Measurements from ENCODE around the gene UBL4B.

UBL4B gene

GRCh38 chr1:110087812-110088738, 24.2 kb upstream of the UBL4B start:
- H3K4me3 ChIP-seq (ENCODE audit: low read length) = no peak overlapping the region
- H3K4me1 ChIP-seq (ENCODE audit: control insufficient read depth, insufficient read depth, low read length) = peaks cover 9% of the 10 kb centered on the region
- no peaks in the 10 kb centered on the region for H3K9me3 ChIP-seq (replicated peaks; ENCODE audit: low read length)
- H3K9ac ChIP-seq (ENCODE audit: low read depth, low read length) = no peak overlapping the region
- no peak overlapping the region for H3K4me2 ChIP-seq (ENCODE audit: low read length)
- H3K36me3 ChIP-seq (ENCODE audit: insufficient read depth, low read length) = no peaks in the 10 kb centered on the region
- peaks cover 90% of the 10 kb centered on the region for H3K27me3 ChIP-seq (ENCODE audit: control insufficient read depth, insufficient read depth, low read length)

GRCh38 chr1:110088739-110089316, 23.4 kb upstream of the UBL4B start:
- H3K4me3 ChIP-seq (ENCODE audit: low read length) = no peak overlapping the region
- no peak overlapping the region for H3K9ac ChIP-seq (ENCODE audit: low read depth, low read length)
- H3K9me3 ChIP-seq (replicated peaks; ENCODE audit: low read length) = no peaks in the 10 kb centered on the region
- peaks cover 7% of the 10 kb centered on the region for H3K4me1 ChIP-seq (ENCODE audit: control insufficient read depth, insufficient read depth, low read length)
- H3K27me3 ChIP-seq (ENCODE audit: control insufficient read depth, insufficient read depth, low read length) = peaks cover 90% of the 10 kb centered on the region
- no peak overlapping the region for H3K4me2 ChIP-seq (ENCODE audit: low read length)
- no peaks in the 10 kb centered on the region for H3K36me3 ChIP-seq (ENCODE audit: insufficient read depth, low read length)

GRCh38 chr1:110089561-110090275, 22.5 kb upstream of the UBL4B start:
- no peak overlapping the region for H3K9ac ChIP-seq (ENCODE audit: low read depth, low read length)
- no peaks in the 10 kb centered on the region for H3K4me1 ChIP-seq (ENCODE audit: control insufficient read depth, insufficient read depth, low read length)
- H3K9me3 ChIP-seq (replicated peaks; ENCODE audit: low read length) = no peaks in the 10 kb centered on the region
- H3K4me3 ChIP-seq (ENCODE audit: low read length) = no peak overlapping the region
- no peak overlapping the region for H3K4me2 ChIP-seq (ENCODE audit: low read length)
- peaks cover 90% of the 10 kb centered on the region for H3K27me3 ChIP-seq (ENCODE audit: control insufficient read depth, insufficient read depth, low read length)
- no peaks in the 10 kb centered on the region for H3K36me3 ChIP-seq (ENCODE audit: insufficient read depth, low read length)

- Histone ChIP-seq H3K9me3 (replicated peaks; ENCODE audit: low read length) (no peaks in the 10 kb centered on the region), H3K4me3 (ENCODE audit: low read length) (no peak overlapping the region), H3K4me1 (ENCODE audit: control insufficient read depth, insufficient read depth, low read length) (no peaks in the 10 kb centered on the region), H3K36me3 (ENCODE audit: insufficient read depth, low read length) (no peaks in the 10 kb centered on the region), H3K27me3 (ENCODE audit: control insufficient read depth, insufficient read depth, low read length) (peaks cover 88% of the 10 kb centered on the region), H3K9ac (ENCODE audit: low read depth, low read length) (no peak overlapping the region), H3K4me2 (ENCODE audit: low read length) (no peak overlapping the region)
These were observed 20.9 kb upstream of the UBL4B start for GRCh38 chr1:110091381-110091780.

GRCh38 chr1:110091791-110092190, 20.5 kb upstream of the UBL4B start:
- Histone ChIP-seq H3K27me3 (ENCODE audit: control insufficient read depth, insufficient read depth, low read length) (peaks cover 88% of the 10 kb centered on the region), H3K4me3 (ENCODE audit: low read length) (no peak overlapping the region), H3K36me3 (ENCODE audit: insufficient read depth, low read length) (no peaks in the 10 kb centered on the region), H3K9me3 (replicated peaks; ENCODE audit: low read length) (no peaks in the 10 kb centered on the region), H3K4me2 (ENCODE audit: low read length) (no peak overlapping the region), H3K9ac (ENCODE audit: low read depth, low read length) (no peak overlapping the region), H3K4me1 (ENCODE audit: control insufficient read depth, insufficient read depth, low read length) (no peaks in the 10 kb centered on the region)

GRCh38 chr1:110092991-110093390, 19.3 kb upstream of the UBL4B start:
- Histone ChIP-seq H3K36me3 (ENCODE audit: insufficient read depth, low read length) (no peaks in the 10 kb centered on the region), H3K9ac (ENCODE audit: low read depth, low read length) (no peak overlapping the region), H3K9me3 (replicated peaks; ENCODE audit: low read length) (no peaks in the 10 kb centered on the region), H3K27me3 (ENCODE audit: control insufficient read depth, insufficient read depth, low read length) (peaks cover 85% of the 10 kb centered on the region), H3K4me2 (ENCODE audit: low read length) (no peak overlapping the region), H3K4me1 (ENCODE audit: control insufficient read depth, insufficient read depth, low read length) (no peaks in the 10 kb centered on the region), H3K4me3 (ENCODE audit: low read length) (no peak overlapping the region)

- Histone ChIP-seq H3K4me2 (ENCODE audit: low read length) (no peak overlapping the region), H3K36me3 (ENCODE audit: insufficient read depth, low read length) (no peaks in the 10 kb centered on the region), H3K9ac (ENCODE audit: low read depth, low read length) (no peak overlapping the region), H3K4me1 (ENCODE audit: control insufficient read depth, insufficient read depth, low read length) (no peaks in the 10 kb centered on the region), H3K27me3 (ENCODE audit: control insufficient read depth, insufficient read depth, low read length) (peaks cover 92% of the 10 kb centered on the region), H3K9me3 (replicated peaks; ENCODE audit: low read length) (no peaks in the 10 kb centered on the region), H3K4me3 (ENCODE audit: low read length) (no peak overlapping the region)
These were observed 17.1 kb upstream of the UBL4B start for GRCh38 chr1:110094931-110095654.

GRCh38 chr1:110097507-110098221, 14.6 kb upstream of the UBL4B start:
- no peak overlapping the region for H3K9ac ChIP-seq (ENCODE audit: low read depth, low read length)
- peaks cover 83% of the 10 kb centered on the region for H3K27me3 ChIP-seq (ENCODE audit: control insufficient read depth, insufficient read depth, low read length)
- peaks cover 5% of the 10 kb centered on the region for H3K4me1 ChIP-seq (ENCODE audit: control insufficient read depth, insufficient read depth, low read length)
- no peak overlapping the region for H3K4me3 ChIP-seq (ENCODE audit: low read length)
- no peaks in the 10 kb centered on the region for H3K9me3 ChIP-seq (replicated peaks; ENCODE audit: low read length)
- no peaks in the 10 kb centered on the region for H3K36me3 ChIP-seq (ENCODE audit: insufficient read depth, low read length)
- no peak overlapping the region for H3K4me2 ChIP-seq (ENCODE audit: low read length)

- peaks cover 81% of the 10 kb centered on the region for H3K27me3 ChIP-seq (ENCODE audit: control insufficient read depth, insufficient read depth, low read length)
- no peaks in the 10 kb centered on the region for H3K36me3 ChIP-seq (ENCODE audit: insufficient read depth, low read length)
These were observed 13.8 kb upstream of the UBL4B start for GRCh38 chr1:110098222-110099026.

GRCh38 chr1:110100335-110100734, 11.9 kb upstream of the UBL4B start:
- Histone ChIP-seq H3K4me3 (ENCODE audit: low read length) (no peak overlapping the region), H3K36me3 (ENCODE audit: insufficient read depth, low read length) (no peaks in the 10 kb centered on the region)

More at GRCh38 chr1:110098222-110099026, 13.8 kb upstream of the UBL4B start:
- no peaks in the 10 kb centered on the region for H3K9me3 ChIP-seq (replicated peaks; ENCODE audit: low read length)
- H3K4me2 ChIP-seq (ENCODE audit: low read length) = no peak overlapping the region
- H3K9ac ChIP-seq (ENCODE audit: low read depth, low read length) = no peak overlapping the region
- no peak overlapping the region for H3K4me3 ChIP-seq (ENCODE audit: low read length)
- H3K4me1 ChIP-seq (ENCODE audit: control insufficient read depth, insufficient read depth, low read length) = peaks cover 5% of the 10 kb centered on the region

More at GRCh38 chr1:110100335-110100734, 11.9 kb upstream of the UBL4B start:
- H3K9me3 ChIP-seq (replicated peaks; ENCODE audit: low read length) = no peaks in the 10 kb centered on the region
- no peak overlapping the region for H3K4me2 ChIP-seq (ENCODE audit: low read length)
- peaks cover 71% of the 10 kb centered on the region for H3K27me3 ChIP-seq (ENCODE audit: control insufficient read depth, insufficient read depth, low read length)
- no peak overlapping the region for H3K9ac ChIP-seq (ENCODE audit: low read depth, low read length)
- peaks cover 5% of the 10 kb centered on the region for H3K4me1 ChIP-seq (ENCODE audit: control insufficient read depth, insufficient read depth, low read length)
